Ascending aorta (tissue), 2 donors: ENCODE data around the gene VLDLR. TPM values are rescaled to one million over a fixed set of nuclear protein-coding genes. Genes with fewer than 3 reads are reported as not detected.
"Not testable (repeated sequence)": the region's sequence is repeated elsewhere in the genome, so short reads cannot be mapped to it uniquely, and the experiment has no call there.

ENCODE experiments used
- DNase-seq, 2 donors: peaks; one replicate each; pipeline ENCODE4 v3.0.0-alpha.2; 2019; ENCODE audit warnings: low spot score in 2 of 2
- H3K27ac ChIP-seq, 2 donors: fragments of 200-600 bp; sonication (generic); one replicate each; pipeline ENCODE4 v1.5.1; 2016 to 2017; ENCODE audit warnings: mild to moderate bottlenecking in 1 of 2
- H3K27me3 ChIP-seq: fragments of 200-600 bp; sonication (generic); one replicate; pipeline ENCODE4 v1.5.1; 2017
- H3K36me3 ChIP-seq, 2 donors: fragments of 200-600 bp; sonication (generic); one replicate each; pipeline ENCODE4 v1.5.1; 2016
- H3K4me1 ChIP-seq, 2 donors: fragments of 200-600 bp; sonication (generic); one replicate each; pipeline ENCODE4 v1.5.1; 2016 to 2017; ENCODE audit warnings: mild to moderate bottlenecking in 1 of 2
- H3K4me3 ChIP-seq, 2 donors: fragments of 200-600 bp; sonication (generic); one replicate each; pipeline ENCODE4 v1.5.1; 2016 to 2017; ENCODE audit warnings: mild to moderate bottlenecking in 1 of 2
- H3K9me3 ChIP-seq, 2 donors: fragments of 200-600 bp; sonication (generic); one replicate each; pipeline ENCODE4 v1.5.1; 2016
- CTCF ChIP-seq, 3 experiments: fragments of 200-600 bp in 2 of 3; fragments of 450-650 bp in 1 of 3; sonication (generic) in 2 of 3; IDR thresholded peaks; one replicate each; pipeline ENCODE4 v1.5.1; 2016 to 2019; ENCODE audit warnings: antibody characterized with exemption in 3 of 3, mild to moderate bottlenecking in 1 of 3, moderate library complexity in 1 of 3
- intact Hi-C: fragments of 100-400 bp; cut with DNase I; formaldehyde crosslinking; loops from one replicate; pipeline ENCODE4 v1.15.1; 2023
- total RNA-seq: library from RNA; depleted of rRNA; stranded (reverse); fragments of >200 nt; gene quantifications from one replicate; pipeline ENCODE4 v1.1.0, GENCODE V29; 2016

VLDLR gene
- total RNA-seq, 1 donor from 2014 or later: 4.9 TPM

- intact Hi-C loops: no loop called here
- no peak for TF ChIP-seq CTCF (IDR thresholded peaks at IDR 0.05)
- DNase-seq: no peak
Observed at GRCh38 chr9:2700398-2700797, 78.8 kb downstream of the VLDLR start.

GRCh38 chr9:2700909-2701550 lies 79.4 kb downstream of the VLDLR start:
- intact Hi-C loops: no loop called here
- Histone ChIP-seq H3K27me3 (no peaks in the 10 kb centered on the region), H3K27ac (no peak overlapping the region), H3K9me3 (no peaks in the 10 kb centered on the region), H3K4me1 (no peaks in the 10 kb centered on the region), H3K4me3 (no peak overlapping the region), H3K36me3 (no peaks in the 10 kb centered on the region)
- no peak for DNase-seq
- TF ChIP-seq CTCF (IDR thresholded peaks at IDR 0.05): no peak

More at GRCh38 chr9:2700398-2700797, 78.8 kb downstream of the VLDLR start:
- Histone ChIP-seq H3K4me3 (no peak overlapping the region), H3K36me3 (no peaks in the 10 kb centered on the region), H3K9me3 (no peaks in the 10 kb centered on the region), H3K27me3 (no peaks in the 10 kb centered on the region), H3K27ac (no peak overlapping the region), H3K4me1 (no peaks in the 10 kb centered on the region)

- H3K36me3 ChIP-seq: no peaks in the 10 kb centered on the region
- H3K4me1 ChIP-seq: no peaks in the 10 kb centered on the region
- intact Hi-C loops: no loop called here
- no peaks in the 10 kb centered on the region for H3K9me3 ChIP-seq
- no peak overlapping the region for H3K27ac ChIP-seq
- DNase-seq: no peak
- H3K27me3 ChIP-seq: no peaks in the 10 kb centered on the region
- no peak for TF ChIP-seq CTCF (IDR thresholded peaks at IDR 0.05)
- no peak overlapping the region for H3K4me3 ChIP-seq
Observed at GRCh38 chr9:2704504-2704903, 82.9 kb downstream of the VLDLR start.

GRCh38 chr9:2707256-2707655 lies 85.7 kb downstream of the VLDLR start:
- H3K27me3 ChIP-seq, H3K4me3 ChIP-seq, intact Hi-C loops, DNase-seq, H3K36me3 ChIP-seq, H3K27ac ChIP-seq, H3K4me1 ChIP-seq, H3K9me3 ChIP-seq: not testable (repeated sequence)

Other genes with a start within 250 kb of the VLDLR start
- not detected for gene KCNV2, start 95.7 kb downstream of the VLDLR start, total RNA-seq
- gene PUM3, start 222.3 kb downstream of the VLDLR start, total RNA-seq: 26.2 TPM